Gastroesophageal sphincter (tissue), 3 donors: Measurements from ENCODE around the gene SPI1.

Source experiments
- CTCF ChIP-seq, 4 experiments: fragments of 200-600 bp in 2 of 4; fragments of 450-650 bp in 2 of 4; sonication (generic) in 1 of 4; IDR thresholded peaks; one replicate each; pipeline ENCODE4 v1.5.1; 2017 to 2019; ENCODE audit warnings: antibody characterized with exemption in 4 of 4, mild to moderate bottlenecking in 2 of 4, moderate library complexity in 2 of 4
- EP300 ChIP-seq: sonication (generic); formaldehyde crosslinking; IDR thresholded peaks from one replicate; pipeline ENCODE4 v1.6.1; 2017; ENCODE audit warnings: antibody characterized with exemption, mild to moderate bottlenecking
- POLR2A ChIP-seq, 2 donors: fragments of 450-650 bp; IDR thresholded peaks; one replicate each; pipeline ENCODE4 v1.6.1; 2017; ENCODE audit warnings: antibody characterized with exemption in 2 of 2, mild to moderate bottlenecking in 2 of 2, moderate library complexity in 1 of 2
- POLR2AphosphoS5 ChIP-seq: sonication (generic); formaldehyde crosslinking; IDR thresholded peaks from one replicate; pipeline ENCODE4 v1.6.1; 2017; ENCODE audit warnings: antibody characterized with exemption

DNA sequence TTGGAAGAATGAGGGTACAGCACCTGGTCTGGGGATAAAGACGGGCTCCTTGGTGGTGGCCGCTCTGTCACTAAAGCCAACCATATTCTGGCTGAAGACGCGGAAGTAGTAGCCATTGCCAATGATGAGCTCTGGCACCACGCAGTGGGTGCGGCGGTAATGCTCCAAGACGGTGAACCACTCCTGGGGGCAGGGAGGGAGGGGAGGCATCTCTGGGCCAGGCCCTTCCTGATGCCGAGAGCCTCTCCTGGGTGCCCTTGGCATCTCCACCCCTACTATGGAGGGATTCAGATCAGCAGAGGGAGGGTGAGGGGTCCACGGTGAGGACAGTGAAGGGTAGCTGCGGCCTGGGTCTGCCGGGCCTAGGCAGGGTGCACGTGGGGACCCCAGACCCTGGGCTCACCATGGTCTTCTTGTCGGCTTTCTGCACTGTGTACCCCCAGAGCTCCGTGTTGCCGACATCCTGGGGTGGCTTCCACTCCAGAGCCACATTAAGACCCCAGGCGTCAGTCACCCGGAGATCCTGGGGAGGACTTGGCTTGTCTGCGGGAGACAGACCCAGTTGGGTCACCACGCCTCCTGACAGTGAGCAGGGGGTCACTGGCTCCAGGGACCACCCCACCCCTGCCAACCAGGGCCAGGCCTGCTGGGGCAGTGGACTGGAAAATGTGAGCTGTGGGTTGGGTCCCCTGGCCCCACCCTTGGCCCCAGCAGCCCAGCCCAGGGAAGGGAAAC, 45.4 kb downstream of the SPI1 start:
- TF ChIP-seq POLR2A (IDR thresholded peaks at IDR 0.05) (no peak), EP300 (no peak), CTCF (IDR thresholded peaks at IDR 0.05) (no peak), POLR2AphosphoS5 (no peak)
